GM11168 (cell line): ENCODE measurements around the gene XPO1.
"Not testable (repeated sequence)": the region's sequence is repeated elsewhere in the genome, so short reads cannot be mapped to it uniquely, and the experiment has no call there.

Source experiments
- in situ Hi-C: fragments of 300-500 bp; cut with MboI; formaldehyde crosslinking; loops from one replicate; pipeline ENCODE4 v1.12.0; 2022; ENCODE audit warnings: low sequenced_read_pairs; ENCODE audit not compliant: unreplicated experiment

Gene XPO1

GRCh38 chr2:61470122-61470951 lies 67.8 kb downstream of the XPO1 start:
- in situ Hi-C loops = no loop called here

GRCh38 chr2:61469424-61470121 lies 68.6 kb downstream of the XPO1 start:
- in situ Hi-C loops = no loop called here

GRCh38 chr2:61468231-61468630 lies 69.9 kb downstream of the XPO1 start:
- in situ Hi-C loops = not testable (repeated sequence)

- in situ Hi-C loops = no loop called here
Observed at GRCh38 chr2:61465045-61465444, 73.1 kb downstream of the XPO1 start.

- in situ Hi-C loops = loop anchor here (5.0 kb wide), 1 partner anchor 42 kb away; no protein-coding TSS in a partner anchor
Observed at GRCh38 chr2:61463769-61464475, 74.2 kb downstream of the XPO1 start.

GRCh38 chr2:61461404-61461803 lies 76.8 kb downstream of the XPO1 start:
- in situ Hi-C loops = loop anchor here (5.0 kb wide), 1 partner anchor 39 kb away; no protein-coding TSS in a partner anchor

- in situ Hi-C loops = loop anchor here (5.0 kb wide), 1 partner anchor 38 kb away; no protein-coding TSS in a partner anchor
Observed at GRCh38 chr2:61460163-61460562, 78.0 kb downstream of the XPO1 start.

GRCh38 chr2:61456746-61457420 lies 81.3 kb downstream of the XPO1 start:
- in situ Hi-C loops = no loop called here

GRCh38 chr2:61456070-61456745 lies 81.9 kb downstream of the XPO1 start:
- in situ Hi-C loops = no loop called here

- in situ Hi-C loops = not testable (repeated sequence)
Observed at GRCh38 chr2:61454972-61455371, 83.2 kb downstream of the XPO1 start.

GRCh38 chr2:61454383-61454782 lies 83.8 kb downstream of the XPO1 start:
- in situ Hi-C loops = no loop called here

- in situ Hi-C loops = no loop called here
Observed at GRCh38 chr2:61452392-61452791, 85.8 kb downstream of the XPO1 start.

- in situ Hi-C loops = no loop called here
Observed at GRCh38 chr2:61451178-61451577, 87.0 kb downstream of the XPO1 start.

- in situ Hi-C loops = no loop called here
Observed at GRCh38 chr2:61450144-61450543, 88.0 kb downstream of the XPO1 start.

- in situ Hi-C loops = no loop called here
Observed at GRCh38 chr2:61448229-61448628, 89.9 kb downstream of the XPO1 start.

- in situ Hi-C loops = not testable (repeated sequence)
Observed at GRCh38 chr2:61446971-61447370, 91.2 kb downstream of the XPO1 start.

GRCh38 chr2:61443342-61444041 lies 94.7 kb downstream of the XPO1 start:
- in situ Hi-C loops = no loop called here

- in situ Hi-C loops = no loop called here
Observed at GRCh38 chr2:61439241-61440002, 98.7 kb downstream of the XPO1 start.
